HG03571 (cell line): ENCODE data around the gene SVIL.
"Not testable (repeated sequence)": the region's sequence is repeated elsewhere in the genome, so short reads cannot be mapped to it uniquely, and the experiment has no call there.

Experiments used
- ATAC-seq: cut with Tn5 transposase; IDR thresholded peaks from one replicate; pipeline ENCODE4 v1.9.1; 2021; ENCODE audit not compliant: unreplicated experiment

The SVIL gene

GRCh38 chr10:29579455-29579970, 55.3 kb downstream of the SVIL start:
- ATAC-seq: no peak

GRCh38 chr10:29578457-29578856, 56.3 kb downstream of the SVIL start:
- no peak for ATAC-seq

- no peak for ATAC-seq
Measured at GRCh38 chr10:29576681-29577080, 58.1 kb downstream of the SVIL start.

- ATAC-seq: no peak
Measured at GRCh38 chr10:29575098-29575455, 59.7 kb downstream of the SVIL start.

GRCh38 chr10:29574212-29575097, 60.3 kb downstream of the SVIL start:
- ATAC-seq: not testable (repeated sequence)

- not testable (repeated sequence) for ATAC-seq
Measured at GRCh38 chr10:29570248-29570647, 64.5 kb downstream of the SVIL start.

- no peak for ATAC-seq
Measured at GRCh38 chr10:29569795-29570194, 65.0 kb downstream of the SVIL start.

- no peak for ATAC-seq
Measured at GRCh38 chr10:29567003-29567402, 67.8 kb downstream of the SVIL start.

- not testable (repeated sequence) for ATAC-seq
Measured at GRCh38 chr10:29566209-29566608, 68.6 kb downstream of the SVIL start.

- ATAC-seq: no peak
Measured at GRCh38 chr10:29563420-29564035, 71.2 kb downstream of the SVIL start.

- ATAC-seq: peak; percentile 79
Measured at GRCh38 chr10:29563006-29563405, 71.8 kb downstream of the SVIL start.

GRCh38 chr10:29559996-29560395, 74.8 kb downstream of the SVIL start:
- no peak for ATAC-seq

GRCh38 chr10:29557665-29558064, 77.1 kb downstream of the SVIL start:
- ATAC-seq: no peak

GRCh38 chr10:29555746-29556481, 78.9 kb downstream of the SVIL start:
- ATAC-seq: no peak

- no peak for ATAC-seq
Measured at GRCh38 chr10:29555091-29555745, 79.6 kb downstream of the SVIL start.

- ATAC-seq: no peak
Measured at GRCh38 chr10:29554660-29555059, 80.1 kb downstream of the SVIL start.

GRCh38 chr10:29553544-29554250, 81.1 kb downstream of the SVIL start:
- no peak for ATAC-seq

GRCh38 chr10:29553116-29553515, 81.7 kb downstream of the SVIL start:
- ATAC-seq: not testable (repeated sequence)

GRCh38 chr10:29549493-29549892, 85.3 kb downstream of the SVIL start:
- ATAC-seq: not testable (repeated sequence)

GRCh38 chr10:29546773-29547313, 87.9 kb downstream of the SVIL start:
- no peak for ATAC-seq
